Measurements from ENCODE around the gene MAGI3.

MAGI3 gene

GRCh38 chr1:113531321-113531720 lies 141.0 kb downstream of the MAGI3 start:
- TF ChIP-seq, protein P1, sequence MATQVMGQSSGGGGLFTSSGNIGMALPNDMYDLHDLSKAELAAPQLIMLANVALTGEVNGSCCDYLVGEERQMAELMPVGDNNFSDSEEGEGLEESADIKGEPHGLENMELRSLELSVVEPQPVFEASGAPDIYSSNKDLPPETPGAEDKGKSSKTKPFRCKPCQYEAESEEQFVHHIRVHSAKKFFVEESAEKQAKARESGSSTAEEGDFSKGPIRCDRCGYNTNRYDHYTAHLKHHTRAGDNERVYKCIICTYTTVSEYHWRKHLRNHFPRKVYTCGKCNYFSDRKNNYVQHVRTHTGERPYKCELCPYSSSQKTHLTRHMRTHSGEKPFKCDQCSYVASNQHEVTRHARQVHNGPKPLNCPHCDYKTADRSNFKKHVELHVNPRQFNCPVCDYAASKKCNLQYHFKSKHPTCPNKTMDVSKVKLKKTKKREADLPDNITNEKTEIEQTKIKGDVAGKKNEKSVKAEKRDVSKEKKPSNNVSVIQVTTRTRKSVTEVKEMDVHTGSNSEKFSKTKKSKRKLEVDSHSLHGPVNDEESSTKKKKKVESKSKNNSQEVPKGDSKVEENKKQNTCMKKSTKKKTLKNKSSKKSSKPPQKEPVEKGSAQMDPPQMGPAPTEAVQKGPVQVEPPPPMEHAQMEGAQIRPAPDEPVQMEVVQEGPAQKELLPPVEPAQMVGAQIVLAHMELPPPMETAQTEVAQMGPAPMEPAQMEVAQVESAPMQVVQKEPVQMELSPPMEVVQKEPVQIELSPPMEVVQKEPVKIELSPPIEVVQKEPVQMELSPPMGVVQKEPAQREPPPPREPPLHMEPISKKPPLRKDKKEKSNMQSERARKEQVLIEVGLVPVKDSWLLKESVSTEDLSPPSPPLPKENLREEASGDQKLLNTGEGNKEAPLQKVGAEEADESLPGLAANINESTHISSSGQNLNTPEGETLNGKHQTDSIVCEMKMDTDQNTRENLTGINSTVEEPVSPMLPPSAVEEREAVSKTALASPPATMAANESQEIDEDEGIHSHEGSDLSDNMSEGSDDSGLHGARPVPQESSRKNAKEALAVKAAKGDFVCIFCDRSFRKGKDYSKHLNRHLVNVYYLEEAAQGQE (IDR thresholded peaks at IDR 0.05; ENCODE audit: insufficient read depth in 1 of 2, low read depth in 2 of 2, low read length in 2 of 2), result no peak
- no peak for TF ChIP-seq POLR2AphosphoS5 (IDR thresholded peaks at IDR 0.05; ENCODE audit: low read depth, low read length)
- no peak for TF ChIP-seq FOXP2 (optimal IDR thresholded peaks at IDR 0.05; ENCODE audit: borderline replicate concordance, extremely low read depth, extremely low read length, insufficient read depth)
- no peak for TF ChIP-seq TAF1 (IDR thresholded peaks at IDR 0.05; ENCODE audit: borderline replicate concordance, insufficient read depth, low read length)
- no peak for TF ChIP-seq SIN3A (IDR thresholded peaks at IDR 0.05; ENCODE audit: borderline replicate concordance, insufficient read depth, low read length)

- TF ChIP-seq FOXP2 (optimal IDR thresholded peaks at IDR 0.05; ENCODE audit: borderline replicate concordance, extremely low read depth, extremely low read length, insufficient read depth) (no peak), TAF1 (IDR thresholded peaks at IDR 0.05; ENCODE audit: borderline replicate concordance, insufficient read depth, low read length) (no peak), POLR2AphosphoS5 (IDR thresholded peaks at IDR 0.05; ENCODE audit: low read depth, low read length) (no peak), SIN3A (IDR thresholded peaks at IDR 0.05; ENCODE audit: borderline replicate concordance, insufficient read depth, low read length) (no peak)
- TF ChIP-seq, protein P1 (IDR thresholded peaks at IDR 0.05; ENCODE audit: insufficient read depth in 1 of 2, low read depth in 2 of 2, low read length in 2 of 2), result no peak
Measured at GRCh38 chr1:113533061-113533460, 142.7 kb downstream of the MAGI3 start.

DNA sequence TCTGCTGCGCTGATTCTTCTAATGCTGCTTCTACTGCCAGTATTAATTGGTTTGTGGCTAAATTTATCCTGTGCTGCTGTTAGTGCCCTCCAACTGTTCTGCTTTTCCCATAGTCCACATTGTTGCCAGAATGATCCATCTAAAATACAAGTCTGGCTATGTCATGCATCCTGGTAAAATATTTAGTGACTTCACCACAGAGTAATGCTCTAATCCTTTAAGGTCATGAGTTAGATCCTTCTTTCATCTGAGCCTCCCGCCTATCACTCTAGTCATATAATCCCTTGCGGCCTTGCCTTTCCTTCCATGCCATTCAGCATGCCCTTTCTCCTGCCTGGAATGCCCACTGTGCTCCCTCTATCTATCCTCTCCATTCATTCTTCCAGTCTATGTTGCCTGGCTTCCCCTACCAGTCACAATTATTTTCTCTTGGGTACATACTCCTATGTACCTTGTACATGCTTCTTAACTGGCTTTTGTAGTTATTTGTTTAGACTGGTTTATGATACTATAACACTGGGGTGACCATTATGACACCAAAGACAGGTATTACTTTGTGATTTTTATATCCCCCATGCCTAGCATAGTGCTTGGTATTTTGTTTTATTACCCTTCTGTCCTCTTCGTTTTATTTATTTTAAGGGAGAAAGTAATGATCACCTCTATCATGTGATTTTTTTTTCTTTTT lies 144.0 kb downstream of the MAGI3 start:
- TF ChIP-seq TAF1 (IDR thresholded peaks at IDR 0.05; ENCODE audit: borderline replicate concordance, insufficient read depth, low read length) (no peak), FOXP2 (optimal IDR thresholded peaks at IDR 0.05; ENCODE audit: borderline replicate concordance, extremely low read depth, extremely low read length, insufficient read depth) (no peak), POLR2AphosphoS5 (IDR thresholded peaks at IDR 0.05; ENCODE audit: low read depth, low read length) (no peak), SIN3A (IDR thresholded peaks at IDR 0.05; ENCODE audit: borderline replicate concordance, insufficient read depth, low read length) (no peak)
- TF ChIP-seq, protein P1 (IDR thresholded peaks at IDR 0.05; ENCODE audit: insufficient read depth in 1 of 2, low read depth in 2 of 2, low read length in 2 of 2), result no peak

DNA sequence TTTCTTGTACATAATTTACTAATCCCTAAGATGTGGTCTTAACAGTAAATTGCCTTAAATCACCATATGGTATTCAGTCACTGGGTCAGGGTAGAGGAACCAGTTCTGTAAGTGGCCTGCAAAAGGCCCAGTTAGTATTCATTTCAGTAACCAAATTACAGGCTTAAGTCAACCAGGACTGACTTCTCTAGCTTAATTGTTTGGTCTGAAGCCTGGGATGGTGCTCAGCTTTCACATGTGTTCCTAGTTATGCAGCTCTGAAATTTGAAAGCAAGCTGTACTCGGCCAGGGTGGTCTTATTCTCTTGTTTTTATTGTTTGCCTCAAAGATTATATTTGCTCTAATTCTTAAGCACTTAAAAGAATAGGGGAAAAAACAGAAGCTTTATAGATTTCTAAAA lies 144.6 kb downstream of the MAGI3 start:
- TF ChIP-seq TAF1 (IDR thresholded peaks at IDR 0.05; ENCODE audit: borderline replicate concordance, insufficient read depth, low read length), result no peak
- no peak for TF ChIP-seq FOXP2 (optimal IDR thresholded peaks at IDR 0.05; ENCODE audit: borderline replicate concordance, extremely low read depth, extremely low read length, insufficient read depth)
- TF ChIP-seq POLR2AphosphoS5 (IDR thresholded peaks at IDR 0.05; ENCODE audit: low read depth, low read length), result no peak
- TF ChIP-seq, protein P1 (IDR thresholded peaks at IDR 0.05; ENCODE audit: insufficient read depth in 1 of 2, low read depth in 2 of 2, low read length in 2 of 2), result no peak
- TF ChIP-seq SIN3A (IDR thresholded peaks at IDR 0.05; ENCODE audit: borderline replicate concordance, insufficient read depth, low read length), result no peak

Data from PFSK-1 (cell line).